NB4 (cell line): ENCODE results near the gene C2CD2.

ENCODE experiments used
- DNase-seq: peaks from one replicate; pipeline ENCODE4 v3.0.0; 2010; ENCODE audit warnings: low read depth
- H3K4me3 ChIP-seq: one replicate; pipeline ENCODE4 v1.5.1; 2011; ENCODE audit warnings: mild to moderate bottlenecking, low read depth, low read length, moderate library complexity
- CTCF ChIP-seq: IDR thresholded peaks from one replicate; pipeline ENCODE4 v1.5.1; 2012; ENCODE audit warnings: low read depth, low read length
- MAX ChIP-seq: IDR thresholded peaks from 2 replicates; pipeline ENCODE4 v1.6.1; 2011; ENCODE audit warnings: low read depth, low read length
- MYC ChIP-seq: IDR thresholded peaks from 2 replicates; pipeline ENCODE4 v1.6.1; 2011; ENCODE audit warnings: low read depth, low read length
- POLR2A ChIP-seq: IDR thresholded peaks from 2 replicates; pipeline ENCODE4 v1.6.1; 2011; ENCODE audit warnings: mild to moderate bottlenecking; ENCODE audit not compliant: insufficient read length; ENCODE audit errors: extremely low read depth

C2CD2 gene

GRCh38 chr21:41859297-41859980 is 94.4 kb downstream of the C2CD2 start:
- no peak for TF ChIP-seq CTCF
- TF ChIP-seq MYC: no peak
- TF ChIP-seq MAX: no peak
- H3K4me3 ChIP-seq: no peak overlapping the region
- no peak for DNase-seq

- DNase-seq: no peak
- no peak overlapping the region for H3K4me3 ChIP-seq
- no peak for TF ChIP-seq POLR2A
- TF ChIP-seq MYC: no peak
Observed at GRCh38 chr21:41858466-41859296, 95.1 kb downstream of the C2CD2 start.

- TF ChIP-seq MAX: no peak
- no peak for TF ChIP-seq MYC
- no peak for TF ChIP-seq CTCF
- TF ChIP-seq POLR2A: no peak
- no peak overlapping the region for H3K4me3 ChIP-seq
- DNase-seq: no peak
Observed at GRCh38 chr21:41857771-41858300, 96.0 kb downstream of the C2CD2 start.

GRCh38 chr21:41856572-41856971 is 97.2 kb downstream of the C2CD2 start:
- no peak for TF ChIP-seq CTCF
- no peak for TF ChIP-seq MYC
- no peak for TF ChIP-seq MAX
- no peak for TF ChIP-seq POLR2A
- no peak for DNase-seq
- H3K4me3 ChIP-seq: no peak overlapping the region

GRCh38 chr21:41854426-41854995 is 99.3 kb downstream of the C2CD2 start:
- no peak for DNase-seq
- H3K4me3 ChIP-seq: no peak overlapping the region
- TF ChIP-seq MYC (no peak), CTCF (no peak), POLR2A (no peak), MAX (no peak)

GRCh38 chr21:41852929-41853320 is 100.9 kb downstream of the C2CD2 start:
- DNase-seq: no peak
- no peak overlapping the region for H3K4me3 ChIP-seq
- TF ChIP-seq POLR2A: no peak
- TF ChIP-seq MAX: no peak
- no peak for TF ChIP-seq CTCF
- TF ChIP-seq MYC: no peak
